Neural cell (in vitro differentiated cells): ENCODE measurements around the gene ZNF503. TPM values are rescaled to one million over a fixed set of nuclear protein-coding genes. Genes with fewer than 3 reads are reported as not detected.

Source experiments
- H2AFZ ChIP-seq: fragments of 200-600, 300-800 bp; sonication (generic), shearing (Covaris generic); 2 replicates; pipeline ENCODE4 v1.6.0; 2014; ENCODE audit warnings: low read depth, mild to moderate bottlenecking, antibody characterized with exemption, low read length, moderate library complexity
- H3F3A ChIP-seq: fragments of 200-600 bp; shearing (Covaris generic); 2 replicates; pipeline ENCODE4 v1.6.1; 2016; ENCODE audit warnings: mild to moderate bottlenecking, moderate library complexity, mixed read lengths, antibody characterized with exemption, low read length; ENCODE audit not compliant: insufficient read depth, poor library complexity, severe bottlenecking
- H3K27ac ChIP-seq: fragments of 200-600, 300-800 bp; sonication (generic), shearing (Covaris generic); 2 replicates; pipeline ENCODE4 v1.5.1; 2014; ENCODE audit warnings: mild to moderate bottlenecking, low read length, moderate library complexity
- H3K27me3 ChIP-seq: fragments of 300-800, 200-600 bp; sonication (generic), shearing (Covaris generic); 2 replicates; pipeline ENCODE4 v1.6.0; 2014; ENCODE audit warnings: mild to moderate bottlenecking, low read depth, low read length, moderate library complexity; ENCODE audit not compliant: insufficient read depth
- H3K36me3 ChIP-seq: fragments of 300-800, 200-600 bp; sonication (generic), shearing (Covaris generic); 2 replicates; pipeline ENCODE4 v1.5.1; 2014; ENCODE audit warnings: mild to moderate bottlenecking, antibody characterized with exemption, low read length, moderate library complexity; ENCODE audit not compliant: insufficient read depth
- H3K4me2 ChIP-seq: fragments of 300-800, 200-600 bp; sonication (generic), shearing (Covaris generic); 2 replicates; pipeline ENCODE4 v1.6.0; 2014; ENCODE audit warnings: mild to moderate bottlenecking, low read length
- H3K4me3 ChIP-seq: fragments of 300-800, 200-600 bp; sonication (generic), shearing (Covaris generic); 2 replicates; pipeline ENCODE4 v1.5.1; 2014; ENCODE audit warnings: mild to moderate bottlenecking, low read length, moderate library complexity
- H3K79me2 ChIP-seq: fragments of 200-600 bp; shearing (Covaris generic); replicated peaks from 2 replicates; pipeline ENCODE4 v1.6.0; 2014; ENCODE audit warnings: mild to moderate bottlenecking, low read length, moderate library complexity; ENCODE audit not compliant: insufficient read depth
- H3K9ac ChIP-seq: fragments of 300-800, 200-600 bp; sonication (generic), shearing (Covaris generic); 2 replicates; pipeline ENCODE4 v1.6.1; 2016; ENCODE audit warnings: mild to moderate bottlenecking, low read length, mixed read lengths
- H3K9me2 ChIP-seq: fragments of 200-600 bp; shearing (Covaris generic); 2 replicates; pipeline ENCODE4 v1.6.1; 2016; ENCODE audit warnings: mild to moderate bottlenecking, low read length, mixed read lengths; ENCODE audit not compliant: insufficient read depth
- H3K9me3 ChIP-seq: fragments of 200-600, 300-800 bp; sonication (generic), shearing (Covaris generic); 2 replicates; pipeline ENCODE4 v1.6.1; 2016; ENCODE audit warnings: mild to moderate bottlenecking, mixed run types, low read length, moderate library complexity, mixed read lengths
- H4K20me1 ChIP-seq: fragments of 200-600 bp; shearing (Covaris generic); 2 replicates; pipeline ENCODE4 v1.6.1; 2016; ENCODE audit warnings: mild to moderate bottlenecking, mixed run types; ENCODE audit not compliant: insufficient read depth
- CTCF ChIP-seq: fragments of 450-650 bp; IDR thresholded peaks from 2 replicates; pipeline ENCODE4 v1.5.1; 2014; ENCODE audit warnings: antibody characterized with exemption, mild to moderate bottlenecking, moderate library complexity; ENCODE audit not compliant: poor library complexity, severe bottlenecking
- EP300 ChIP-seq: fragments of 450-650 bp; conservative IDR thresholded peaks from 2 replicates; pipeline ENCODE4 v1.6.1; 2014; ENCODE audit warnings: antibody characterized with exemption, mild to moderate bottlenecking, moderate library complexity; ENCODE audit not compliant: poor library complexity, severe bottlenecking
- EZH2 ChIP-seq: fragments of 200-600, 300-800 bp; shearing (Covaris generic), sonication (generic); IDR thresholded peaks from 2 replicates; pipeline ENCODE4 v1.6.1; 2014; ENCODE audit warnings: antibody characterized with exemption, low read length, borderline replicate concordance, mild to moderate bottlenecking; ENCODE audit not compliant: insufficient read depth, poor library complexity, severe bottlenecking
- MXI1 ChIP-seq: fragments of 450-650 bp; conservative IDR thresholded peaks from 2 replicates; pipeline ENCODE4 v1.6.1; 2014; ENCODE audit warnings: antibody characterized with exemption, mild to moderate bottlenecking; ENCODE audit not compliant: poor library complexity, severe bottlenecking
- POLR2AphosphoS5 ChIP-seq: IDR thresholded peaks from 2 replicates; pipeline ENCODE4 v1.6.1; 2012
- RAD21 ChIP-seq: fragments of 450-650 bp; conservative IDR thresholded peaks from 2 replicates; pipeline ENCODE4 v1.6.1; 2014; ENCODE audit warnings: antibody characterized with exemption, mild to moderate bottlenecking, moderate library complexity
- SMC3 ChIP-seq: fragments of 450-650 bp; conservative IDR thresholded peaks from 2 replicates; pipeline ENCODE4 v1.6.1; 2014; ENCODE audit warnings: antibody characterized with exemption, mild to moderate bottlenecking, moderate library complexity; ENCODE audit not compliant: poor library complexity
- TAF1 ChIP-seq: IDR thresholded peaks from 2 replicates; pipeline ENCODE4 v1.6.1; 2012; ENCODE audit warnings: low read depth
- polyA plus RNA-seq: library from polyadenylated mRNA; depleted of rRNA; stranded (reverse); fragments of >200 nt; gene quantifications from 2 replicates; pipeline ENCODE4 v1.2.3, GENCODE V29; 2014
- TF ChIP-seq, protein P1 (sequence below): IDR thresholded peaks from 2 replicates; pipeline ENCODE4 v1.6.1; 2012; ENCODE audit warnings: borderline replicate concordance

Gene ZNF503
- polyA plus RNA-seq, 1 donor from 2014 or later = 41.4 TPM

GRCh38 chr10:75430000-75430763 is 28.6 kb upstream of the ZNF503 start:
- Histone ChIP-seq H3K4me2 (no peak overlapping the region), H3K9me3 (no peaks in the 10 kb centered on the region), H4K20me1 (no peaks in the 10 kb centered on the region), H3K79me2 (no peaks in the 10 kb centered on the region), H3K36me3 (no peaks in the 10 kb centered on the region), H3K9me2 (no peaks in the 10 kb centered on the region), H3K27ac (no peak overlapping the region), H3K9ac (no peak overlapping the region), H3K4me3 (no peak overlapping the region), H3F3A (no peaks in the 10 kb centered on the region), H2AFZ (no peak overlapping the region), H3K27me3 (peaks cover 41% of the 10 kb centered on the region)
- TF ChIP-seq CTCF (no peak), POLR2AphosphoS5 (no peak), RAD21 (no peak), TAF1 (no peak), SMC3 (no peak), EZH2 (no peak), MXI1 (no peak), EP300 (no peak)
- TF ChIP-seq, protein P1, sequence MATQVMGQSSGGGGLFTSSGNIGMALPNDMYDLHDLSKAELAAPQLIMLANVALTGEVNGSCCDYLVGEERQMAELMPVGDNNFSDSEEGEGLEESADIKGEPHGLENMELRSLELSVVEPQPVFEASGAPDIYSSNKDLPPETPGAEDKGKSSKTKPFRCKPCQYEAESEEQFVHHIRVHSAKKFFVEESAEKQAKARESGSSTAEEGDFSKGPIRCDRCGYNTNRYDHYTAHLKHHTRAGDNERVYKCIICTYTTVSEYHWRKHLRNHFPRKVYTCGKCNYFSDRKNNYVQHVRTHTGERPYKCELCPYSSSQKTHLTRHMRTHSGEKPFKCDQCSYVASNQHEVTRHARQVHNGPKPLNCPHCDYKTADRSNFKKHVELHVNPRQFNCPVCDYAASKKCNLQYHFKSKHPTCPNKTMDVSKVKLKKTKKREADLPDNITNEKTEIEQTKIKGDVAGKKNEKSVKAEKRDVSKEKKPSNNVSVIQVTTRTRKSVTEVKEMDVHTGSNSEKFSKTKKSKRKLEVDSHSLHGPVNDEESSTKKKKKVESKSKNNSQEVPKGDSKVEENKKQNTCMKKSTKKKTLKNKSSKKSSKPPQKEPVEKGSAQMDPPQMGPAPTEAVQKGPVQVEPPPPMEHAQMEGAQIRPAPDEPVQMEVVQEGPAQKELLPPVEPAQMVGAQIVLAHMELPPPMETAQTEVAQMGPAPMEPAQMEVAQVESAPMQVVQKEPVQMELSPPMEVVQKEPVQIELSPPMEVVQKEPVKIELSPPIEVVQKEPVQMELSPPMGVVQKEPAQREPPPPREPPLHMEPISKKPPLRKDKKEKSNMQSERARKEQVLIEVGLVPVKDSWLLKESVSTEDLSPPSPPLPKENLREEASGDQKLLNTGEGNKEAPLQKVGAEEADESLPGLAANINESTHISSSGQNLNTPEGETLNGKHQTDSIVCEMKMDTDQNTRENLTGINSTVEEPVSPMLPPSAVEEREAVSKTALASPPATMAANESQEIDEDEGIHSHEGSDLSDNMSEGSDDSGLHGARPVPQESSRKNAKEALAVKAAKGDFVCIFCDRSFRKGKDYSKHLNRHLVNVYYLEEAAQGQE = no peak

DNA sequence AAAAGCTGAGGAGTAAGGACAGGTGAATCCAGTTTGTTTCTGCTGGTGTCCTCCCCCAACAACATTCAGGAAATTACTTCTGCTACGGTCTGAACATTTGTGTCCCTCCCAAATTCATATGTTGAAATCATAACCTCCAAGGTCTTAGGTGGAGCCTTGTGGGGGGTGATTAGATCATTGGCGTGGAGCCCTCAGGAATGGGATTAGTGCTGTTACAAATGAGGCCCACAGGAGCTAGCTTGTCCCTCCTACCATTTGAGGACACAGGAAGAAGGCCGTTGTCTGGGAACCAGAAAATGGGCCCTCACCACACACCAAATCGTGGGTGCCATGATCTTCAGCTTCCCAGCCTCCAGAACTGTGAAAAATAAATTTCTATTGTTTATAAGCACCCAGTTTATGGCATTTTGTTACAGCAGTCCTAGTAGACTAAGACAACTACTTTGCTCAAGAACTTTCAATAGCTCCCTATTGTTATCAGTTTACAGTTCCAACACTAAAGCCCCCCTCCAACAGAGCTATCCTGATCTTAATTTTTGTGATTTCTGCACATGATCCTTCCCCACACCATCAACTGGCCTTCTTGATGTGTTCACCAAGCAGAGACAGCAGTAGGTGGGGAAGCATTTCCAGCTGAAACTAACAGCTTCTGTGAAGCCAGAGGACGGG is 27.7 kb upstream of the ZNF503 start:
- Histone ChIP-seq H3K36me3 (no peaks in the 10 kb centered on the region), H3K4me2 (no peak overlapping the region), H3K9me2 (no peaks in the 10 kb centered on the region), H3K4me3 (no peak overlapping the region), H3K27ac (no peak overlapping the region), H3F3A (no peaks in the 10 kb centered on the region), H3K79me2 (no peaks in the 10 kb centered on the region), H3K27me3 (peaks cover 41% of the 10 kb centered on the region), H3K9me3 (no peaks in the 10 kb centered on the region), H3K9ac (no peak overlapping the region), H4K20me1 (no peaks in the 10 kb centered on the region), H2AFZ (no peak overlapping the region)
- TF ChIP-seq SMC3 (no peak), RAD21 (no peak), CTCF (no peak), POLR2AphosphoS5 (no peak), EP300 (no peak), EZH2 (no peak), MXI1 (no peak), TAF1 (no peak)
- TF ChIP-seq, protein P1 = no peak
